Chondrocyte (in vitro differentiated cells): Measurements from ENCODE around the gene CES2. TPM values are rescaled to one million over a fixed set of nuclear protein-coding genes. Genes with fewer than 3 reads are reported as not detected.
A peak's percentile ranks its signal among the peaks of the same experiment; 100 is the strongest.

Experiments
- DNase-seq: peaks from one replicate; pipeline ENCODE4 v3.0.0; 2021; ENCODE audit warnings: mixed read lengths, low spot score
- H3K27ac Mint-ChIP-seq: one replicate; pipeline ENCODE4 v1.8.0; 2021; ENCODE audit warnings: mild to moderate bottlenecking, moderate library complexity, mixed read lengths; ENCODE audit not compliant: unreplicated experiment
- H3K27me3 Mint-ChIP-seq: 2 replicates; pipeline ENCODE4 v1.8.0; 2021; ENCODE audit warnings: low read depth, mixed read lengths
- H3K36me3 Mint-ChIP-seq: 2 replicates; pipeline ENCODE4 v1.8.0; 2021; ENCODE audit warnings: low read depth, mixed read lengths
- H3K4me1 Mint-ChIP-seq: 2 replicates; pipeline ENCODE4 v1.8.0; 2021; ENCODE audit warnings: low read depth, mild to moderate bottlenecking, mixed read lengths
- H3K4me3 Mint-ChIP-seq: one replicate; pipeline ENCODE4 v1.8.0; 2021; ENCODE audit warnings: mild to moderate bottlenecking, moderate library complexity, mixed read lengths; ENCODE audit not compliant: unreplicated experiment
- H3K9me3 Mint-ChIP-seq: 2 replicates; pipeline ENCODE4 v1.8.0; 2021; ENCODE audit warnings: low read depth, mixed read lengths
- CTCF ChIP-seq: fragments of 200-600 bp; sonication (generic); IDR thresholded peaks from 2 replicates; pipeline ENCODE4 v1.5.0; 2021; ENCODE audit warnings: antibody characterized with exemption, mild to moderate bottlenecking, moderate library complexity
- total RNA-seq: library from RNA; stranded (reverse); gene quantifications from 3 replicates; pipeline ENCODE4 v1.2.1, GENCODE V29; 2021

CES2 gene
- total RNA-seq, 1 donor from 2014 or later, result 26.0 TPM

DNA sequence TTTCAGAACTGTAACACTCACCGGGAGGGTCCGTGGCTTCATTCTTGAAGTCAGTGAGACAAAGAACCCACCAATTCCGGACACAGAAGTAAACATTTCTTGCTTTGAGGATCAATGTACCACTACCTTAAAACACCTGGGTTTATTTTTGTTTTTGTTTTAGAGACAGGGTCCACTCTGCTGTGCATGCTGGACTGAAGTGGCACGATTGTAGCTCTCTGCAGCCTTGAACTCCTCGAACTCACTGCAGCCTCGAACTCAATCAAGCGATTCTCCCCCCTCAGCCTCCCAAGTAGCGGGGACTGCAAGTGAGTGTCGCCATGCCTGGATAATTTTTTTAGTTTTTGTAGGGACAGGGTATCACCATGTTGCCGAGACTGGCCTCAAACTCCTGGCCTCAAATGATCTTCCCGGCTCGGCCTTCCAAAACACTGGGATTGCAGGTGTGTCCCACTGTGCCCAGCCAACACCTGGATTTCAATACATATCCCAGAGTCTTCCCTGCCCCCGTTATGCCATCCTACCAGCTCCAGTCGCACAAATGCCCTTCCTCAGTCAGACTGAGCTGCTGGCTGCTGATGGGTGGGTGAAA lies 40.1 kb downstream of the CES2 start:
- no peak for DNase-seq
- no peaks in the 10 kb centered on the region for H3K9me3 Mint-ChIP-seq
- no peak overlapping the region for H3K4me3 Mint-ChIP-seq
- no peaks in the 10 kb centered on the region for H3K27me3 Mint-ChIP-seq
- TF ChIP-seq CTCF, result no peak
- no peak overlapping the region for H3K27ac Mint-ChIP-seq
- no peaks in the 10 kb centered on the region for H3K36me3 Mint-ChIP-seq
- peaks cover 3% of the 10 kb centered on the region for H3K4me1 Mint-ChIP-seq

GRCh38 chr16:66976746-66977145 lies 41.4 kb downstream of the CES2 start:
- Mint-ChIP-seq H3K4me1 (peaks cover 3% of the 10 kb centered on the region), H3K27me3 (peaks cover 1% of the 10 kb centered on the region), H3K4me3 (no peak overlapping the region), H3K9me3 (no peaks in the 10 kb centered on the region), H3K27ac (no peak overlapping the region), H3K36me3 (no peaks in the 10 kb centered on the region)
- DNase-seq, result no peak
- TF ChIP-seq CTCF, result no peak

DNA sequence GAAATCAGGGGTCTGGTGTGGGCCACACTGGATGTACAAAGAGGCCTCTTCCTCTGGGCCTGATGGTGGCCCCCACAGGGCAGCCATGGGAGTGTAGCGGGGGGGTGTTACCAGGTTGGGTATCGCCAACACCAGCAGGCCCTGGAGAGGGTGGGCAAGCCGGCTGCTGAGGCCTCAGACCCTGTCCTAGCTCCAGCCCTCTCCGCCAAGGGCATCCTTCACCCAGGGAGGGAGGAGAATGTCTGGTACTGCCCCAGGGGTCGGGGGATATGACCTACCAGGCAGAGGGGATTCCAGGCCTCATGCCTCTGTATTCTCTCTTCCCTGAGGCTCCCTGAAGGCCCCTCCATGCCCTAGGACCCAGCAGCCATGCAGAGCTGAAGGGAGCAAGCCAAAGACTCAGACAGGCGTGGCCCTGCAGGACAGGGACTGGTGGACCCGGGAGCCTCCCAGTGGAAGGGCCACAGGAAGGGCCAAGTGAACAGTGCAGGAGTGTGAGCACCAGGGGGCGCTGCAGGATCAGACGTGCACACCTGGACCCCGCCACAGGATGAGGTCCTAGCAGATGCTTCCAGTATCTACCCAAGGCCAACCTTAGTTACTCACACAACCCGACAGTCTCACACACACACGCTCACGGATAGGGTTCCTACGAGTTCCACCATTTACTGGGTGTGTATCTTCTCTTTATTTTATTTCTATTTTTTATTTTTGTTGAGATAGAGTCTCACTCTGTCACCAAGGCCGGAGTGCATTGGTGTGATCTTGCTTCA lies 42.2 kb downstream of the CES2 start:
- TF ChIP-seq CTCF, result peak; percentile 98
- no peak for DNase-seq
- no peak overlapping the region for H3K27ac Mint-ChIP-seq
- peaks cover 3% of the 10 kb centered on the region for H3K4me1 Mint-ChIP-seq
- no peaks in the 10 kb centered on the region for H3K36me3 Mint-ChIP-seq
- H3K27me3 Mint-ChIP-seq, result peaks cover 1% of the 10 kb centered on the region
- H3K9me3 Mint-ChIP-seq, result no peaks in the 10 kb centered on the region
- H3K4me3 Mint-ChIP-seq, result no peak overlapping the region

GRCh38 chr16:66979011-66979717 lies 43.8 kb downstream of the CES2 start:
- Mint-ChIP-seq H3K27ac (no peak overlapping the region), H3K36me3 (no peaks in the 10 kb centered on the region), H3K4me3 (no peak overlapping the region), H3K27me3 (peaks cover 1% of the 10 kb centered on the region), H3K9me3 (no peaks in the 10 kb centered on the region), H3K4me1 (peaks cover 3% of the 10 kb centered on the region)
- DNase-seq, result no peak
- TF ChIP-seq CTCF, result no peak

GRCh38 chr16:66983033-66983432 lies 47.7 kb downstream of the CES2 start:
- H3K4me1 Mint-ChIP-seq, result peaks cover 3% of the 10 kb centered on the region
- H3K4me3 Mint-ChIP-seq, result no peak overlapping the region
- no peak overlapping the region for H3K27ac Mint-ChIP-seq
- H3K9me3 Mint-ChIP-seq, result no peaks in the 10 kb centered on the region
- DNase-seq, result no peak
- H3K36me3 Mint-ChIP-seq, result no peaks in the 10 kb centered on the region
- peaks cover 1% of the 10 kb centered on the region for H3K27me3 Mint-ChIP-seq
- TF ChIP-seq CTCF, result no peak
